Activated T-helper 1 cell treated with anti-CD3 and anti-CD28 coated beads, Interleukin-2, amount 50 U/mL, for 16 hours (primary cell): ENCODE data around the gene RASSF7.

Experiments
- DNase-seq, 2 donors: peaks; one replicate each; pipeline ENCODE4 v3.0.0-alpha.2; 2020; ENCODE audit warnings: low read depth in 1 of 2, low spot score in 1 of 2

The RASSF7 gene

DNA sequence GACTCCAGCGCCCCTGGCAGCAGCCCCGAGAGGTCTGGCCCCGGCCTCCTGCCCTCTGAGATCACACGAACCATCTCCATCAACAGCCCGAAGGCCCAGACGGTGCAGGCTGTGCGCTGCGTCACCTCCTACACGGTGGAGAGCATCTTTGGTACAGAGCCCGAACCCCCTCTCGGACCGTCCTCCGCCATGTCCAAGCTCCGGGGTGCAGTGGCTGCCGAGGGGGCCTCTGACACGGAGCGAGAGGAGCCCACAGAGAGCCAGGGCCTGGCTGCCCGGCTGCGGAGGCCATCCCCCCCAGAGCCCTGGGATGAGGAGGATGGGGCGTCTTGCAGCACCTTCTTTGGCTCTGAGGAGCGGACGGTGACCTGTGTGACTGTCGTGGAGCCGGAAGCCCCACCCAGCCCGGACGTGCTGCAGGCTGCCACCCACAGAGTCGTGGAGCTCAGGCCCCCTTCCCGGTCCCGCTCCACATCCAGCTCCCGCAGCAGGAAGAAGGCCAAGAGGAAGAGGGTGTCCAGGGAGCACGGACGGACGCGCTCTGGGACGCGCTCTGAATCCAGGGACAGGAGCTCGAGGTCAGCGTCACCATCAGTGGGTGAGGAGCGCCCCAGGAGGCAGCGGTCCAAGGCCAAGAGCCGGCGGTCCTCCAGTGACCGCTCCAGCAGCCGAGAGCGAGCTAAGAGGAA, 47.3 kb downstream of the RASSF7 start:
- DNase-seq: no peak

DNA sequence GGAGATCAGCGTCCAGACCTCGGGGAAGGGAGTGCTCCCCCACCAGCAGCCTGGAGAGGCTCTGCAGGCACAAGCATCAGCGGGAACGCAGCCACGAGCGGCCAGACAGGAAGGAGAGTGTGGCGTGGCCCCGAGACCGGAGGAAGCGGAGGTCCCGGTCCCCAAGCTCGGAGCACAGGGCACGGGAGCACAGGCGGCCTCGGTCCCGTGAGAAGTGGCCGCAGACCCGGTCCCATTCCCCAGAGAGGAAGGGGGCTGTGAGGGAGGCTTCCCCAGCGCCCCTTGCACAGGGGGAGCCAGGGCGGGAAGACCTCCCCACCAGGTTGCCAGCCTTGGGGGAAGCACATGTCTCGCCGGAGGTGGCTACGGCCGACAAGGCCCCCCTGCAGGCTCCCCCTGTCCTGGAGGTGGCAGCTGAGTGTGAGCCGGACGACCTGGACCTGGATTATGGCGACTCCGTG, 48.1 kb downstream of the RASSF7 start:
- no peak for DNase-seq

GRCh38 chr11:609341-609811, 48.6 kb downstream of the RASSF7 start:
- DNase-seq: no peak

GRCh38 chr11:610146-610801, 49.5 kb downstream of the RASSF7 start:
- DNase-seq: no peak

GRCh38 chr11:611001-611996, 50.5 kb downstream of the RASSF7 start:
- DNase-seq: no peak

DNA sequence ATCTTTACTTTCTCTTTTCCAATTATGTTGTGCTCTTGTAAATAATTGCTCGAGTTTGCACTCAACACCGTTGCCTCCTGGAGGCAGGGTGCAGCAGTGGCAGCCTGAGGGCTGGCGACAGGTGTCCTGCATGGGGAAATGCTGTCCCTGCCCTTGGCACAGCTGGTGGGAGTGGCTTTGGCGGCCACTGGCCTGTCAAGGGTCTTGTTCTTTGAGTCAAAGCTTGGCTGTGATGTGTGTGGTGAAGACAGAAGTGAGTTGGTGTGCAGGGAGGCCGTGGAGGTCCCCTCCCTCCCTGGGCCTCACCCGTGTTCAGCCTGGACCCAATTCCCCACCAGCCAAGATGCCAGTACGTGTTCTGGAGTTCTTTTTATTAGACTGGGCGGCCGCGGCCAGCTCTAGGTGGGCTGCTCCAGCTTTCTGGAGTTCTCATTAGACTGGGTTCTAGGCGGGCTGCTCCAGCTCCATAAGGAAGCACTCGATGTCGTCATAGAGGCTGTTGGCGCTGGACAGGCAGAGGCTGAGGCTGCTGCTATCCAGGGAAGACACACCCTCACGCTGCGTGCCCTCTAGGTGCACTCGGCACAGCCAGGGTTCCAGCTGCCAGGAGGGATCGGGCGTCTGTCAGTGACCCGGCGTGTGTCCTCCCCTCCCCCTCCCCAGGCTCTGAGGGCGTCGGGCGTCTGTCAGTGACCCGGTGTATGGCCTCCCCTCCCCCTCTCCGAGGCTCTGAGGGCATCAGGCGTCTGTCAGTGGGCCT, 51.6 kb downstream of the RASSF7 start:
- DNase-seq: no peak

DNA sequence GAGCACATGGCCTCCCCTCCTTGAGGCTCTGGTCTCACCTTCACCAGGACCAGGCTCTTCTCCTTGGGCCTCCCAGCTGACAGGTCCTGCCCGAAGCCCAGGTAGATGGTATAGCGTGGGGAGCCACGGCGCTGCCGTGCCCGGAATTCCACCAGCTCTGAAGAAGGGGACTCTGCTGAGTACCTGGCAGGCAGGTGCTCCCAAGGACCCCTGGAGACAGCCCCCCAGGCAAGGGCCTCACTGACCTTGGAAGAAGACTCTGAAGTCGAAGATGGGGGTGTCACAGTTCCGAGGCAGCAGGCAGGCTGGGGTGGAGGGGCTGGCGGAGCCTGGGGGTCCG, 52.2 kb downstream of the RASSF7 start:
- DNase-seq: no peak

- peak; percentile 55 to 72 for DNase-seq
These were observed 52.7 kb downstream of the RASSF7 start for GRCh38 chr11:613369-613968.
